ENCODE data around the gene LRRC28.

LRRC28 gene

DNA sequence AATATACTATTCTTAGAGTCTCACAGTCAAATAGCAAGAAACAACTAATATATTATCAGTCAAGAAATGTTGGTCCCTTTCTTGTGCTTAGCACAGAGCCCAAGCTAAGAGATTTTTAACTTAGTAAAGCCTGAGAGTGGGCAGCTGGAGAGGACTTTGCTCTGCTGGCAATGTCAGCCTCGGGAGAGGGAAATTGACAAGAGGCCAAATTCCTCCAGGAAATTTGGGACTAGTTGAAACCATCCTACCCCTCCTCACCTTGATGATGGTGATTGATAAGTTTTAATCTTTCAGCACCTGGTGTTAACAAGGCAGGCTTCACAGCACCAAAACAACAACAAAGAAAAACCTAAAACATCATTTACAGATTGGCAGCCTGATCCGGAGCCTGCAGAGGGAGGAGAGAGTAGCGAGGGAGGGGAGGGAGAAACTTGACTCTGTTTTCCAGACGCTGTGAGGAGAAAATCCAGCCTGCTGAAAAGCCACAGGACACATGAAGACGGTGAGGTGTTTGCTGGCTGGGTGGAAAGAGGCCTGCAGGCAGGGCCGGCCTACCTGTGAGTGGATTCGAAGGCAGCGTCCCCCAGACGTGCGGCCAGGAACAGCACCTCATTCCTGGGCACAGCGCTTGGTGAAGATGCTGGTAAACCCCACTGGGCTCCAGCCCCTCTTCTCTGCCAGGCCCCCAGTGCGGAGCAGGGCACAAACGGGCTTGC lies 150.9 kb downstream of the LRRC28 start:
- DNase-seq, result no peak

- no peak for DNase-seq
Measured at GRCh38 chr15:99403597-99403996, 152.3 kb downstream of the LRRC28 start.

GRCh38 chr15:99404454-99404853 lies 153.2 kb downstream of the LRRC28 start:
- no peak for DNase-seq

DNA sequence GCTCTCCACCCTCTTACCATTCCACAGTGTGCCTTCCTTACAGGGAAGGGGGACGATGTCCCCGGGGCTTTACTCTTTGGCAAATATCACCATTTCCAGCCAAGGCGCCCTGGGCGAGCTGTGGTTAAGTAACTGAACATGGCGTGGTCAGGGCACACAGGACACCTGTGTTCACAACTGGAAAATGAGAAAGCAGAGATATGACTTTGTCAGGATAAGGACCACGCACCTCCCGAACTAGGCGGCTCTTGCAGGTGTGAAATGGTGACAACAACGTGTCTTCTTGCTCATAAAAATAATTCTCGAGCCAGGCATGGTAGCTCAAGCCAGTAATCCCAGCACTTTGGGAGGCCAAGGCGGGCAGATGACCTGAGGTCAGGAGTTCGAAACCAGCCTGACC lies 154.8 kb downstream of the LRRC28 start:
- DNase-seq, result no peak

- no peak for DNase-seq
Measured at GRCh38 chr15:99406716-99407487, 155.6 kb downstream of the LRRC28 start.

GRCh38 chr15:99407716-99408115 lies 156.4 kb downstream of the LRRC28 start:
- no peak for DNase-seq

- no peak for DNase-seq
Measured at GRCh38 chr15:99408236-99409096, 157.2 kb downstream of the LRRC28 start.

DNA sequence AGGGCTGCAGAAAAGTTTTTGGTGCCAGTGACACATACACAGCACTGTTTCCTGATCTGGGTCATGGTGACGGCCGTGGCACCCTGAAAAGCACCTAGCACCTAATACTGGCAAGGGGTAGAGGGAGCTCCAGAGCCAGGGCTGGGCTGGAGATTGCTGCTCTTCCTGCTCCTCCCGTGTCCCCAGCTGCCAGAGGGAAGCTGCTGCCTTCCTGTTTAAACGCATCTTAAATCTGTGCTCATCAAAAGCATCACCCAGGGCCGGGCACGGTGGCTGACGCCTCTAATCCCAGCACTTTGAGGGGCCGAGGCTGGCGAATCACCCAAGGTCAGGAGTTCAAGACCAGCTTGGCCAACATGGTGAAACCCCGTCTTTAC lies 157.8 kb downstream of the LRRC28 start:
- DNase-seq, result no peak

DNA sequence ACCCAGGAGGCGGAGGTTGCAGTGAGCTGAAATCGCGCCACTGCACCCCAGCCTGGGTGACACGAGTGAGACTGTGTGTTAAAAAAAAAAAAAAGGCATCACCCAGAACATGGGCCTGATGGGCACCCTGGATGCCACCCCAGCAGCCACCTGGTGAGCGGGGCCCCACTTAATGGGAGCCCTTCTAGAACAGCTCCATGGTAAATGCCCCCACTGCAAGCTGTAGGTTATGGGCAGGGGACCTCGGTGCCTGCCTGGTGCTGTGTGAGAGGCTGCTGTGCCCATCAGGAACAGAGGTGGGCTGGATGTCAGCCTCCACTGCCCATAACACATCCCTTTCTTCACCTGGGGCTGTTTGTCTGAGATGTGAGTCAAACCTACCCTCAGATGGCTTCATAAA lies 158.3 kb downstream of the LRRC28 start:
- DNase-seq, result no peak

DNA sequence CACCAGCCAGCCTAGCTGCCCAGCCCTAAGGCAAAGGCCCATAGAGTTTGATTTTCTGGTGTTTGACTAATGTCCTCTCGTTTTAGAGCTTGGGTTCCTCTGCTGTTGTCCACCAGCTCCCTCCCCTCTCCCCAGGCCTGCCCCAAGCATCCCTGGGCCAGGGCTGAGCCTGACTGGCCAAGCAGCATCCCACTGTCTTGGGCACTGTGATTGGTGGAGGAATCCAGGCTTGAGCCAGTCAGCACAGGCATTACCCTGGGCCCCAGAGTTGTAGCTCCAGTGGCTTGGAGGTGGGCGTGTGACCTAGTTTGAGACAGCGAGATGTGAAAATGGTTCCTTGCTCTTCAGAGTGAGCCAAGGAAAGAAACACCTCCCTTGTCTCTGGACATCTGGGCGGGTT lies 159.2 kb downstream of the LRRC28 start:
- DNase-seq, result no peak

- DNase-seq, result no peak
Measured at GRCh38 chr15:99411234-99411633, 160.0 kb downstream of the LRRC28 start.

- no peak for DNase-seq
Measured at GRCh38 chr15:99412082-99412481, 160.8 kb downstream of the LRRC28 start.

GRCh38 chr15:99412626-99413025 lies 161.3 kb downstream of the LRRC28 start:
- no peak for DNase-seq

DNA sequence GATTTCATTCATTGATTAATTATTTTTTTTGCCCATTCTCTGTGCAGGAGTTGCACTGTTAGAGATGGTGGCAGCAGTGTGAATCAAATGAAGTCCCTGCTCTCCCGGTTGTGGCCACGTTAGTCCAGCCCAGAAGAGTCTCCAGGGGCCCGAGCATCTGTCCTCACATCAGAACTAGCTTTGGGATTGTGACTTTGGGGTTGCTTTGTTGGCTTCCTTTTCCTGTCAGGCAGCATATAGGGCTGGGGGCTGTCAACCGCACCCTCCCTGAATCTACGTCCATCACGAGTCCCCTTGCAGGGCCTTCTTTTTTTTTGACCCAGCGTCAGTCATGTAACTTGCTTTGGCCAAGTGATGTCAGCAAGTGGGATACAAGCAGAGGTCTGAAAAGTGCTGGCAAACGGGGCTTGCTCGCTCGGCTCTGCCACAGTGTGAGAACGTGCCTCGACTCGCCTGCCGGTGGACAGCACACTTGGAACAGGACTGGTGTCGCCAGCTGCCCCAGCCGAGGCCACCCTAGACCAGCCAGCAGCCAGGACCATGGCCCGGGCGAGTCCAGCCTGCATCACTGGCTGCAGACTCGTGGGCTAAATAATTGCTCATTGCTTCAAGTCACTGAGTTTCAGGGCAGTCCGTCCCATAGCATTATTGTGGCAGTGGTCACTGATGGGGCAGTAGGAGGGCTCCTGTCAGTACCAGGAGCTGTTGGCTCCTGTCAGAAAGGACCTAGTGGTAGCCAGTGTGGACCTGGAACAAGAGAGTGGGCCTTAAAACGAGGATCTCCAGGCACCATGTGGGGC lies 162.9 kb downstream of the LRRC28 start:
- DNase-seq, result no peak

DNA sequence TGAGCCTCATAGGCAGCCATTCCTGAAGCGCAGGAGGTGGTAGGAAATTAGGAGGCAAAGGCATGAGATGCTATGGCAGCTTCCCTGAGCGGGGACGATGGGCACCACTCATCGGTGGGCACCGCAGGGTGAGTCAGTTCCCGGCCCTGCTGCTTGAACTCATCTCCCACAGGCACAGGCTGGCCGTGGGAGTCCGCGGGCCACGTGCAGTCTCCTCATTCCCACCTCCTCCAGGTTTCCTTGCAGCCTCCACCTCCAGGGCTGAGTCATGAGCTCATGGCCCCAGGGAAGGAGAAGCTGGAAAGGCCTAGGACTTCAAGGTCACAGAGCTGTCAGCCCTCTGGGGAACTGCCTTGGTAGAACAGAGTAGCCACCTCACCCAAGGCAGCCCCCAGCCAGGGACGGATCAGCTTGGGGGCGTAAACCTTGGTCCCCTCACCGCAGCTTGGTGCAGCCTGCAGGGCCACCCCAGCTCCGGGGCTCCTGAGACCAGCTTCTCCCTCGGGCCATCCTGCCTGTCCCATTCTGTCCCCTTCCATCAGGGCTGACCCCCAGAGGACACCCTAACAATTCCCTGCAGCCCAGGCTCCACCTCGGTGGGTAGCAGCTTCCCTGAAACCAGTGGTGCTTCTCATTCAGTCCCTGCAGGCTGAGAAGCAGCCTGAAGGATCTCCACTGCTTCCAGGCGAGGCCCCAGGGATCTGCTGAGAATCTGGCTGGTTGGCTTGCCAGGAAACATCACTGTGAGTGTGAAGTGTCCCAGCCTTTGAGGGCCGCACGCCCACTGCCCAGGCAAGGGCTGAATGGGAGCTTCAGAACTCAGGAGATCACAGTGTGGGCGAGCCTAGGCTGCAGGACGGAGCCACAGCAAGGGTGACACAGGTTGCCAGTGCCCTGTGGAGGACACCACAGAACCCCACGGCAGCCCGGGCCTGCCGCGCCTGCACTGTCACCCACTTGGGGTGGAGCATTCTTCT lies 163.8 kb downstream of the LRRC28 start:
- DNase-seq, result no peak

DNA sequence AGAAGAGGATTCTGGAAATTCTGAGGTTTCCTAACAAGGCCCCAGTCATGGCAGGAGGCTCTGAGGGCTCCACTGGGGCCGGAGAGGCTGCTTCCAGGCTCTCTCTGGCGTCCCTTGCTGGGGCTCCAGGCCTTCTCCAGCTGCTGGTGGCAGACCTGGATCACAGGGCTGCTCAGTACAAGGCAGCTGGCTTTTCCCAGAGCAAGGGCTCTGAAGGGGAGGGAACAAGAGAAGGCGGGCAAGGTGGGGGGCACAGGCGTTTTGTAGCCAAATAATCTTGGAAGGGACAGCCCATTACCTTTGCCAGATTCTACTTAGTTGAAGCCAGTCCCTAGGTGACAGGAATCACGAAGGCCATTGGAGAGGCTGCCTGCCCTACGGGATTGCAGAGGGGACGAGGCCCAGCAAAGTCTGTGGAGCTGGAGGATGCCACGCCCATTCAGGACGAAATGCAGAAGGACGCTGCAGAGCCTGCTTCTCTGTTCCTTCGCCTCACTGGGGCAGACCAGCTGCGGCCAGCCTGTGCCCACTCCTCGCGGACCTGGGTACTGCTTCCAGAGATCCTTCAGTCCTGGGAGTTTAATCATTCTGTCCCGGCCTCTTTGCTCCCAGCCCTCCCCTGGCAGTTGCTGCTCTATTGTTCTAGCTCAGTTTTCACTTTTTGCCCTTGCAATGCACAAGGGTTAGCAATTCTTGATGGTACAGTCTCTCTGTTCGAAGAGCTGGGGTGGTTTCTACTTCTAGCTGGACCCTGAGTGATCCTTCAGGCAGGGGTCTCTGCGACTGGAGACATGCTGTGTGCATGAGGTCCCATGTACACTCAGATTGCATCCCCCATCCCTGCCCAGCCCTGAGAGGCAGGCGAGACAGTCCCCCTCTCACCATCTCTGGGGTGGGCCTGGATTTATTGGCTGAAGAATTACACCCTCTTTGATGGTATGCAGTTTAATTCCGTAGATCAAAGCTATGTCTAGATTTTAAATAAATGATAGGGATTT lies 165.2 kb downstream of the LRRC28 start:
- DNase-seq, result no peak

DNA sequence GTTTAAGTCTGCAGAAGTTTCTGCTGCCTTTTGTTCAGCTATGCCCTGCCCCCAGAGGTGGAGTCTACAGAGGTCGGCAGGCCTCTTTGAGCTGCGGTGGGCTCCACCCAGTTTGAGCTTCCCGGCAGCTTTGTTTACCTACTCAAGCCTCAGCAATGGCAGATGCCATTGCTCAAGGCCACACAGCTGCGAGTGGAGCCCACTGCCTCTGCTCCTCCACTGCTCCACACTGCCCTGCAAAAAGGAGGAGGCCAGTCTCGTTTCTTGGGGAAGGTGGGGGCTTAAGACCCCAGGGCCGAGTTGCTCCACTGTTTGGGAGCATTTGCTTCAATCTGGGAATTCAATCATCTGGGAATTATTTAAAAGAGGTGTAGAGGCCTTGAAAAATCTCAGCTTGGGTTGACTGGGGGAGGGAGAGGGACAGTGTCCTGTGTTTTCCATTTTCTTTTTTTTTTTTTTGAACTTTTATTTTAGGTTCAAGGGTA lies 169.9 kb downstream of the LRRC28 start:
- DNase-seq, result no peak

GRCh38 chr15:99421758-99422157 lies 170.5 kb downstream of the LRRC28 start:
- DNase-seq, result no peak

- no peak for DNase-seq
Measured at GRCh38 chr15:99423186-99424130, 172.2 kb downstream of the LRRC28 start.

Measured in cortex of kidney (tissue), 1 donor.